ENCODE measurements around the gene CPOX. TPM values are rescaled to one million over a fixed set of nuclear protein-coding genes. Genes with fewer than 3 reads are reported as not detected.
A peak's percentile ranks its signal among the peaks of the same experiment; 100 is the strongest.
"Not testable (repeated sequence)": the region's sequence is repeated elsewhere in the genome, so short reads cannot be mapped to it uniquely, and the experiment has no call there.

Gene CPOX
- total RNA-seq = 10 to 100 TPM; 23.3 to 31.7 TPM

- Histone ChIP-seq H3K9ac (ENCODE audit: low read depth in 2 of 2, low read length in 2 of 2) (peak within 1 kb of the TSS; percentile 65 to 88), H3K9me3 (no peaks in the 10 kb centered on the region), H3K27ac (peak within 1 kb of the TSS; percentile 73), H3K4me3 (peak within 1 kb of the TSS; percentile 73), H3K4me1 (no peaks in the 10 kb centered on the region), H3K27me3 (no peaks in the 10 kb centered on the region), H3K36me3 (no peaks in the 10 kb centered on the region)
- DNase-seq = peak; percentile 96
- TF ChIP-seq CTCF (IDR thresholded peaks at IDR 0.05) = no peak
- intact Hi-C loops (cut with DNase I) = loop anchor here (10.0 kb wide), 2 partner anchors 312 to 558 kb away; partner anchors contain the start of genes DCBLD2 and GABRR3
Measured at GRCh38 chr3:98593046-98593936, at the start of gene CPOX. Gene CPOX, minus strand, starts transcription at chr3:98593611. Its CDS starts 107 bp downstream, at chr3:98593504.

DNA sequence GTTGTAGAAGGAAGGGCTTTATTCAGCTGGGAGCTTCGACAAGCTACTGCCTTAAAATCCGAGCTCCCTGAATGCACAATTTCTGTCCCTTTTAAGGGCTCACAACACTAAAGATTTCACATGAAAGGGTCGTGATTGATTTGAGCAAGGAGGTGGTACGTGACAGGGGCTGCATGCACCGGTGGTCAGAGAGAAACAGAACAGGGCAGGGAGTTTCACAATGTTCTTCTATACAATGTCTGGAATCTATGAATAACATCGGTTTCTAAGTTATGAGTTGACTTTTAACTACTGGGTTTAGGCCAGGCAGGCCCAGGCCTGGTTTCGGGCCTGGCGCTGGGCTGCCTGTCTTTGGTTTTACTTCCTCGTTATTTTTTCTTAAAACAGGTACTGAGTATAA lies 49.4 kb upstream of the CPOX start:
- H3K27ac ChIP-seq; H3K36me3 ChIP-seq; intact Hi-C loops (cut with DNase I); H3K9me3 ChIP-seq; H3K27me3 ChIP-seq; H3K4me3 ChIP-seq; H3K4me1 ChIP-seq; H3K9ac ChIP-seq (ENCODE audit: low read depth in 2 of 2, low read length in 2 of 2); DNase-seq: not testable (repeated sequence)

DNA sequence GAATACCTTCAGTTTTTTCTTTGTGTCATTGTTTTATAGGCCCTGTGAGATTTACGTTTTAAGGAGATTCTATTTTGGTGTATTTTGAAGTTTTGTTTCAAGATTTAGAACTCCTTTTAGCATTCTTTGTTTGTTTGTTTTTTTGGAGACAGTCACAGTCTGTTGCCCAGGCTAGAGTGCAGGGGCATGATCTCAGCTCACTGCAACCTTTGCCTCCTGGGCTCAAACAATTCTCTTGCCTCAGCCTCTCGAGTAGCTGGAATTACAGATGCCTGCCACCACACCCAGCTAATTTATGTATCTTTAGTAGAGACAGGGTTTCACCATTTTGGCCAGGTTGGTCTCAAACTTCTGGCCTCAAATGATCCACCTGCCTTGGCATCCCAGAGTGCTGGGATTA lies 48.3 kb upstream of the CPOX start:
- DNase-seq, H3K9me3 ChIP-seq: not testable (repeated sequence)

DNA sequence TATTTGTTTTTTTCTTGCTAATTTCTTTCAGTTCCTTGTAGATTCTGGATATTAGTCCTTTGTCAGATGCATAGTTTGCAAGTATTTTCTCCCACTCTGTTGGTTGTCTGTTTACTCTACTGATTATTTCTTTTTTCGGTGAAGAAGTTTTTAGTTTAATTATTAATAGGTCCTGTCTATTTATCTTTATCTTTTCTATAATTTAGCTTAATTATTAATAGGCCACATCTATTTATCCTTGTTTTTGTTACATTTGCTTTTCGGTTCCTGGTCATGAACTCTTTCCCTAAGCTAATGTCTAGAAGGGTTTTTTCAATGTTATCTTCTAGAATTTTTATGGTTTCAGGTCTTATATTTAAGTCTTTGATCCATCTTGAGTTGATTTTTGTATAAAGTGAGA lies 45.1 kb upstream of the CPOX start:
- intact Hi-C loops (cut with DNase I); H3K9ac ChIP-seq (ENCODE audit: low read depth in 2 of 2, low read length in 2 of 2); H3K27me3 ChIP-seq; H3K4me3 ChIP-seq; H3K9me3 ChIP-seq; DNase-seq; H3K27ac ChIP-seq; H3K4me1 ChIP-seq; H3K36me3 ChIP-seq: not testable (repeated sequence)

More for the DNA sequence above, 48.3 kb upstream of the CPOX start:
- H3K36me3 ChIP-seq; H3K27ac ChIP-seq; H3K4me3 ChIP-seq; H3K27me3 ChIP-seq; intact Hi-C loops (cut with DNase I); H3K9ac ChIP-seq (ENCODE audit: low read depth in 2 of 2, low read length in 2 of 2); H3K4me1 ChIP-seq: not testable (repeated sequence)

DNA sequence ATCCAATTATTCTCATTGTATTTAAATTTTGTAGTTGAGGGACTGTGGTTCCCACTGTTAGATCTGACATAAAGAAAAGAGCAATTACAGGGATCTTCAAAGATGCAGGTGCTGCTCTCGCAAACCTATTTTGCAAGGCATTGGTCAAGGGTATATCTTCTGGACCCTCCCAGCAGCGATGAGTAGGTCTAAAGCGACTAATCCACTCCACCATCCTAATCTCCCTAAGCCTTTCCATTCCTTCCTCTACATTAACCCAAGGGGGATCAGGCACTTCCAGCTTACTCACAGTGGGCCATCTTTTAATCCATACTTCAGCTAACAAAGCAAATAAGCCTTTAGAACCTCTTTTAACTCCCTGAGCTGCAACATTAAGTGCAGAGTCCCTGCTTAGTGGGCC lies 37.0 kb upstream of the CPOX start:
- Histone ChIP-seq H3K36me3 (no peaks in the 10 kb centered on the region), H3K27me3 (no peaks in the 10 kb centered on the region), H3K9me3 (no peaks in the 10 kb centered on the region), H3K27ac (no peak overlapping the region), H3K4me3 (no peak overlapping the region), H3K4me1 (no peaks in the 10 kb centered on the region), H3K9ac (ENCODE audit: low read depth in 2 of 2, low read length in 2 of 2) (no peak overlapping the region)
- TF ChIP-seq CTCF (IDR thresholded peaks at IDR 0.05) = no peak
- intact Hi-C loops (cut with DNase I) = no loop called here
- DNase-seq = no peak

GRCh38 chr3:98628317-98628716 lies 34.9 kb upstream of the CPOX start:
- DNase-seq = no peak
- TF ChIP-seq CTCF (IDR thresholded peaks at IDR 0.05) = no peak
- H3K9me3 ChIP-seq = no peaks in the 10 kb centered on the region
- H3K4me1 ChIP-seq = no peaks in the 10 kb centered on the region
- intact Hi-C loops (cut with DNase I) = no loop called here
- no peaks in the 10 kb centered on the region for H3K36me3 ChIP-seq
- no peaks in the 10 kb centered on the region for H3K27me3 ChIP-seq
- no peak overlapping the region for H3K27ac ChIP-seq
- no peak overlapping the region for H3K4me3 ChIP-seq
- H3K9ac ChIP-seq (ENCODE audit: low read depth in 2 of 2, low read length in 2 of 2) = no peak overlapping the region

GRCh38 chr3:98626151-98626550 lies 32.7 kb upstream of the CPOX start:
- TF ChIP-seq CTCF (IDR thresholded peaks at IDR 0.05) = no peak
- intact Hi-C loops (cut with DNase I) = no loop called here

More at GRCh38 chr3:98626151-98626550, 32.7 kb upstream of the CPOX start:
- no peaks in the 10 kb centered on the region for H3K9me3 ChIP-seq
- no peak overlapping the region for H3K4me3 ChIP-seq
- DNase-seq = no peak
- no peak overlapping the region for H3K27ac ChIP-seq
- no peaks in the 10 kb centered on the region for H3K36me3 ChIP-seq
- H3K9ac ChIP-seq (ENCODE audit: low read depth in 2 of 2, low read length in 2 of 2) = no peak overlapping the region
- no peaks in the 10 kb centered on the region for H3K27me3 ChIP-seq
- H3K4me1 ChIP-seq = no peaks in the 10 kb centered on the region

All from colonic mucosa (tissue), 4 donors.